GM06990 (cell line): Measurements from ENCODE around the gene ARHGAP8.

Experiments used
- DNase-seq: peaks from one replicate; pipeline ENCODE4 v3.0.0-alpha.2; 2011; ENCODE audit not compliant: insufficient read length; ENCODE audit errors: extremely low read depth
- H3K27me3 ChIP-seq: replicated peaks from 2 replicates; pipeline ENCODE4 v1.6.0; 2011; ENCODE audit warnings: low read length; ENCODE audit not compliant: control insufficient read depth, insufficient read depth
- H3K36me3 ChIP-seq: 2 replicates; pipeline ENCODE4 v1.5.1; 2011; ENCODE audit warnings: low read length; ENCODE audit not compliant: control insufficient read depth, insufficient read depth
- H3K4me3 ChIP-seq: replicated peaks from 2 replicates; pipeline ENCODE4 v1.5.1; 2011; ENCODE audit warnings: low read depth, mild to moderate bottlenecking, control low read depth, low read length
- CTCF ChIP-seq: IDR thresholded peaks from 2 replicates; pipeline ENCODE4 v1.5.1; 2011; ENCODE audit warnings: low read length, control low read depth, mild to moderate bottlenecking, inconsistent platforms; ENCODE audit not compliant: insufficient read depth, poor library complexity, severe bottlenecking

Gene ARHGAP8

GRCh38 chr22:44876921-44877320 lies 124.5 kb downstream of the ARHGAP8 start:
- H3K4me3 ChIP-seq: no peak overlapping the region
- no peaks in the 10 kb centered on the region for H3K27me3 ChIP-seq
- no peak for TF ChIP-seq CTCF
- H3K36me3 ChIP-seq: no peaks in the 10 kb centered on the region
- no peak for DNase-seq

- TF ChIP-seq CTCF: no peak
- H3K36me3 ChIP-seq: no peaks in the 10 kb centered on the region
- no peak for DNase-seq
Measured at GRCh38 chr22:44878483-44879300, 126.3 kb downstream of the ARHGAP8 start.

GRCh38 chr22:44879301-44879680 lies 126.9 kb downstream of the ARHGAP8 start:
- no peak for DNase-seq
- Histone ChIP-seq H3K27me3 (no peaks in the 10 kb centered on the region), H3K4me3 (no peak overlapping the region), H3K36me3 (no peaks in the 10 kb centered on the region)
- no peak for TF ChIP-seq CTCF

More at GRCh38 chr22:44878483-44879300, 126.3 kb downstream of the ARHGAP8 start:
- no peaks in the 10 kb centered on the region for H3K27me3 ChIP-seq
- no peak overlapping the region for H3K4me3 ChIP-seq

GRCh38 chr22:44880610-44881290 lies 128.4 kb downstream of the ARHGAP8 start:
- DNase-seq: no peak
- Histone ChIP-seq H3K4me3 (no peak overlapping the region), H3K27me3 (no peaks in the 10 kb centered on the region), H3K36me3 (no peaks in the 10 kb centered on the region)
- TF ChIP-seq CTCF: no peak

GRCh38 chr22:44881624-44882023 lies 129.2 kb downstream of the ARHGAP8 start:
- no peak for TF ChIP-seq CTCF
- no peaks in the 10 kb centered on the region for H3K36me3 ChIP-seq
- H3K27me3 ChIP-seq: no peaks in the 10 kb centered on the region
- DNase-seq: no peak
- no peak overlapping the region for H3K4me3 ChIP-seq
